Activated naive CD4-positive, alpha-beta T cell treated with anti-CD3 and anti-CD28 coated beads for 36 hours (primary cell): ENCODE results near the gene CENPF. TPM values are rescaled to one million over a fixed set of nuclear protein-coding genes. Genes with fewer than 3 reads are reported as not detected.
"Not testable (repeated sequence)": the region's sequence is repeated elsewhere in the genome, so short reads cannot be mapped to it uniquely, and the experiment has no call there.

Experiments used
- CTCF ChIA-PET: fragments of 350-600 bp; sonication (Branson Sonifier 250); formaldehyde crosslinking; loops from one replicate; lab custom pipeline; 2021; ENCODE audit warnings: antibody characterized with exemption; lab: Charles Lee
- DNase-seq: peaks from one replicate; pipeline ENCODE4 v3.0.0-alpha.2; 2020
- H3K27ac Mint-ChIP-seq: one replicate; pipeline ENCODE4 v1.8.0; 2021; ENCODE audit warnings: mild to moderate bottlenecking, mixed read lengths
- H3K27me3 Mint-ChIP-seq: one replicate; pipeline ENCODE4 v1.8.0; 2021; ENCODE audit warnings: low read depth, mixed read lengths
- H3K36me3 Mint-ChIP-seq: one replicate; pipeline ENCODE4 v1.8.0; 2021; ENCODE audit warnings: low read depth, mixed read lengths
- H3K4me1 Mint-ChIP-seq: one replicate; pipeline ENCODE4 v1.8.0; 2021; ENCODE audit warnings: low read depth, mixed read lengths
- H3K4me3 Mint-ChIP-seq: one replicate; pipeline ENCODE4 v1.8.0; 2021; ENCODE audit warnings: mild to moderate bottlenecking, moderate library complexity, mixed read lengths
- H3K9me3 Mint-ChIP-seq: one replicate; pipeline ENCODE4 v1.8.0; 2021; ENCODE audit warnings: mixed read lengths
- intact Hi-C: fragments of 100-400 bp; cut with micrococcal nuclease; formaldehyde crosslinking; loops from one replicate; pipeline ENCODE4 v1.15.1; 2023
- total RNA-seq, 2 experiments: library from RNA; stranded (reverse); gene quantifications; one replicate each; pipeline ENCODE4 v1.2.3, GENCODE V29; 2021

Gene CENPF
- total RNA-seq, 2 experiments from 2014 or later, result 116 to 128 TPM

DNA sequence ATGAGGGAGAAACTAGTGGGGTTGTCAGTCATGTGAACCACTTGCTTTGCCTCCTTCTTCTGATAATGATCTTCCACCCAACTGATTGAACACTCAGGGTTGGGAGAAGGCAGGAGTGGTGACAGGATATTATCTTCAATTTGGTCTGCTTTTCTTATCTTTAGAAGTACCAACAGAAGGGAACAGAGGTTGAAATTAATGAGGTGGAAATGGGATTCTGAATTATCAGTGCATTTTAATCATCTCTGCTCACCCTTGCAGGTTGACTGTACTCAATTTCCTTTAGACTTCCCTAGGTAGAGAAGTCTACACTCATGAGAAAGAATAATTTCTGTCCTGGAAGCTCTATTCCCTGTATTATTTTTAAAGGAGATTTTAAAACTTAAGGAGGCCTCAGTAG, 31.7 kb upstream of the CENPF start:
- DNase-seq, result no peak
- peaks cover 3% of the 10 kb centered on the region for H3K36me3 Mint-ChIP-seq
- no peak overlapping the region for H3K4me3 Mint-ChIP-seq
- H3K27me3 Mint-ChIP-seq, result peaks cover 4% of the 10 kb centered on the region
- intact Hi-C loops, result no loop called here
- peaks cover 12% of the 10 kb centered on the region for H3K9me3 Mint-ChIP-seq
- H3K4me1 Mint-ChIP-seq, result peaks cover 10% of the 10 kb centered on the region
- no peak overlapping the region for H3K27ac Mint-ChIP-seq
- CTCF ChIA-PET, result no interaction called here

GRCh38 chr1:214573386-214574318, 29.3 kb upstream of the CENPF start:
- intact Hi-C loops, result no loop called here
- Mint-ChIP-seq H3K36me3 (peaks cover 9% of the 10 kb centered on the region), H3K27ac (no peak overlapping the region), H3K27me3 (peaks cover 4% of the 10 kb centered on the region), H3K4me1 (peaks cover 5% of the 10 kb centered on the region), H3K9me3 (peaks cover 26% of the 10 kb centered on the region), H3K4me3 (no peak overlapping the region)
- CTCF ChIA-PET, result interaction anchor here (0.6 to 1.6 kb wide), 3 partner anchors 11 to 313 kb away, joined by 3 to 6 read pairs (median 5); no protein-coding TSS in a partner anchor
- no peak for DNase-seq

DNA sequence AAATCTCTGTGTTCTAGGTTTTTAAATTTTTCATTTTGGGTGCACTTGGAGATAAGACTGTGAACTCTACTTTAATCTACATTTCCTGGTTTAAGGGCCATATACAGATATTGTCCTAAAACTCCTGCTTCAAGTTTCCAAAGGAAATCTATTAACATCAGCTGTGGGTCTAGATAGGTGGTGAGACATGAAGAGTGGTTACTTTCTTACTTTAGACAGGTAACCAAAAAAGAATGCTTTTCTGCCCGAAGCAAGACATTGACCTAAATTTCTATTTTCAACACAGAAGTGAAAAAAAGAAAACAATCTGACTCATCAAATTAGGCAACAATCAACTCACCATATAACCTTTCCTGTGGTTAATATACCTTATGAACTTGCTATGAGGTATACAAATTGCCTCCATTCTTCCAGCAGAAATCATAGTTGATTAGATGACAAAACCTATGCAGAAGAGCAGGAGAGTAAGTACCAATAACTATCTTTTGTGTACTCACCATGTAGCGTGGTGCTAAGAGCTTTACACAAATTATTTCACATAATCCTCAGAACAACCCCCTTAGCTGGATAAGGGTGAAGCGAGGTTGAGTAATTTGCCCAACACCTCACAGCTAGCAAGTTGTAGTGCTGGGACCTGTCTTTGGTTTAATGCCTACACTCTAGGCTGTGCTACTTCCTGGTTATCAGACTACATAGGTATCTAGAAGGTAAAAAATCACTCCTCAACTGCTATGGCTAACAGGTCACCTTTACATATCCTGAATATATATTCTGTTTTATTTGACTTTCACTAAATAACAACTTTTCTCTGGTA, 28.2 kb upstream of the CENPF start:
- CTCF ChIA-PET, result interaction anchor here (0.6 to 1.6 kb wide), 3 partner anchors 10 to 314 kb away, joined by 3 to 6 read pairs (median 5); no protein-coding TSS in a partner anchor
- intact Hi-C loops, result no loop called here
- H3K36me3 Mint-ChIP-seq, result peaks cover 9% of the 10 kb centered on the region
- no peak overlapping the region for H3K27ac Mint-ChIP-seq
- no peak overlapping the region for H3K4me3 Mint-ChIP-seq
- H3K9me3 Mint-ChIP-seq, result peaks cover 26% of the 10 kb centered on the region
- H3K27me3 Mint-ChIP-seq, result no peaks in the 10 kb centered on the region
- peaks cover 2% of the 10 kb centered on the region for H3K4me1 Mint-ChIP-seq
- no peak for DNase-seq

DNA sequence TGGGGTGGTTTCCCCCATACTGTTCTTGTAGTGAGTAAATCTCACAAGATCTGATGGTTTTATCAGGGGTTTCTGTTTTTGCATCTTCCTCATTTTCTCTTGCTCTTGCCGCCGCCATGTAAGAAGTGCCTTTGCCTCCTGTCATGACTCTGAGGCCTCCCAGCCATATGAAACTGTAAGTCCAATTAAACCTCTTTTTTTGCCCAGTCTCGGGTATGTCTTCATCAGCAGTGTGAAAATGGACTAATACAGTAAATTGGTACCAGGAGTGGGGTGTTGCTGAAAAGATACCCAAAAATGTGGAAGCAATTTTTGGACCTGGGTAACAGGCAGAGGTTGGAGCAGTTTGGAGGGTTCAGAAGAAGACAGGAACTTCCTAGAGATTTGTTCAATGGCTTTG, 26.9 kb upstream of the CENPF start:
- H3K4me3 Mint-ChIP-seq, CTCF ChIA-PET, DNase-seq, H3K4me1 Mint-ChIP-seq, H3K27me3 Mint-ChIP-seq, intact Hi-C loops, H3K27ac Mint-ChIP-seq, H3K36me3 Mint-ChIP-seq: not testable (repeated sequence)
- H3K9me3 Mint-ChIP-seq, result peaks cover 26% of the 10 kb centered on the region

DNA sequence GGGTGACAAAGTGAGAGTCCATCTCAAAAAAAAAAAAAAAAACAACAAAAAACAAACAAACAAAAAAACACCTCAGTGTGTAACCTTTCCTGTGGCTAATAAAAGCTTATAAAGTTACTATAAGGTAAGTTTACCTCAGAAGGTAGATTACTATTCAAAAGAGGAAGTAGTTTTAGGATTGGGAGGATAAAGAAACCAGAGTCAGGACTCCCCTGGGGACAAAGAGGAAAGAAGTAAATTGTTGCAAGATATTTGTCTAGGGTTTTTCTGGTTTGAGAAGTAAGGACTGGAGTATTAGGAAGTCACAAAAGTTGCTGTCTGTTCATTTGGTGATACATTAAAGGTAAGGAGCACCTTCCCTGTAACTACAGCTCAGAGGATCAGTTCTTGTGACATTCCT, 23.8 kb upstream of the CENPF start:
- Mint-ChIP-seq H3K27ac (no peak overlapping the region), H3K27me3 (no peaks in the 10 kb centered on the region), H3K4me1 (no peaks in the 10 kb centered on the region), H3K4me3 (no peak overlapping the region), H3K36me3 (peaks cover 9% of the 10 kb centered on the region), H3K9me3 (peaks cover 26% of the 10 kb centered on the region)
- CTCF ChIA-PET, result interaction anchor here (1.3 to 1.8 kb wide), 2 partner anchors 247 to 251 kb away, joined by 3 to 5 read pairs; no protein-coding TSS in a partner anchor
- intact Hi-C loops, result no loop called here
- no peak for DNase-seq

GRCh38 chr1:214581785-214582184, 21.2 kb upstream of the CENPF start:
- no peak overlapping the region for H3K27ac Mint-ChIP-seq
- peaks cover 9% of the 10 kb centered on the region for H3K9me3 Mint-ChIP-seq
- no peak for DNase-seq
- H3K4me1 Mint-ChIP-seq, result peaks cover 2% of the 10 kb centered on the region
- H3K36me3 Mint-ChIP-seq, result peaks cover 1% of the 10 kb centered on the region
- H3K27me3 Mint-ChIP-seq, result no peaks in the 10 kb centered on the region
- no peak overlapping the region for H3K4me3 Mint-ChIP-seq
- intact Hi-C loops, result loop anchor here (10.0 kb wide), 2 partner anchors 943 to 1337 kb away; no protein-coding TSS in a partner anchor
- CTCF ChIA-PET, result interaction anchor here (0.7 to 2.2 kb wide), 6 partner anchors 16 to 320 kb away, joined by 3 to 6 read pairs (median 4); no protein-coding TSS in a partner anchor

GRCh38 chr1:214582289-214582891, 20.6 kb upstream of the CENPF start:
- Mint-ChIP-seq H3K9me3 (peaks cover 5% of the 10 kb centered on the region), H3K4me3 (no peak overlapping the region), H3K27ac (no peak overlapping the region), H3K4me1 (peaks cover 2% of the 10 kb centered on the region), H3K36me3 (no peaks in the 10 kb centered on the region), H3K27me3 (no peaks in the 10 kb centered on the region)
- CTCF ChIA-PET, result interaction anchor here (0.7 to 6.5 kb wide), 5 partner anchors 17 to 368 kb away, joined by 3 to 101 read pairs (median 4); no protein-coding TSS in a partner anchor
- intact Hi-C loops, result loop anchor here (10.0 kb wide), 2 partner anchors 942 to 1338 kb away; no protein-coding TSS in a partner anchor
- no peak for DNase-seq

DNA sequence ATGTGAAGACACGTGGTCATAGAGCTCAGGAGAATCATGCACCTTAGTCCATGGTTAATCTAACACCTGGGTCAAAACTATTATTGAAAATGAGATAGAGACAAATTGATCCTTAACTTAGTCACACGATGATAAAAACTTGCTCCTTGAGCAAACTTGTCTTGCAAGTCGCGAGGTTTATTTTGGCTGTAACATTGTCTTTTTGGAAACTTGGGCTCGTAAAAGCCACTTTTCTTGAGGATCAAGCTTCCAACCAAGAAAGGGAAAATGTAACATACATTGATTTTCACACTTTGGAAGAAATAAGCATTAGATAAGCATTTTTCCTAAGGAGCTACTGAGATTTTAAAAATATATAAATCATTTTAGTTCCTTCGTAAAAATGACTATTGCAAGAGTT, 19.9 kb upstream of the CENPF start:
- DNase-seq, result no peak
- intact Hi-C loops, result loop anchor here (10.0 kb wide), 2 partner anchors 942 to 1338 kb away; no protein-coding TSS in a partner anchor
- Mint-ChIP-seq H3K9me3 (no peaks in the 10 kb centered on the region), H3K4me1 (peaks cover 2% of the 10 kb centered on the region), H3K4me3 (no peak overlapping the region), H3K27ac (no peak overlapping the region), H3K36me3 (no peaks in the 10 kb centered on the region), H3K27me3 (no peaks in the 10 kb centered on the region)
- CTCF ChIA-PET, result interaction anchor here (0.8 to 6.5 kb wide), 5 partner anchors 26 to 369 kb away, joined by 3 to 101 read pairs (median 5); no protein-coding TSS in a partner anchor

DNA sequence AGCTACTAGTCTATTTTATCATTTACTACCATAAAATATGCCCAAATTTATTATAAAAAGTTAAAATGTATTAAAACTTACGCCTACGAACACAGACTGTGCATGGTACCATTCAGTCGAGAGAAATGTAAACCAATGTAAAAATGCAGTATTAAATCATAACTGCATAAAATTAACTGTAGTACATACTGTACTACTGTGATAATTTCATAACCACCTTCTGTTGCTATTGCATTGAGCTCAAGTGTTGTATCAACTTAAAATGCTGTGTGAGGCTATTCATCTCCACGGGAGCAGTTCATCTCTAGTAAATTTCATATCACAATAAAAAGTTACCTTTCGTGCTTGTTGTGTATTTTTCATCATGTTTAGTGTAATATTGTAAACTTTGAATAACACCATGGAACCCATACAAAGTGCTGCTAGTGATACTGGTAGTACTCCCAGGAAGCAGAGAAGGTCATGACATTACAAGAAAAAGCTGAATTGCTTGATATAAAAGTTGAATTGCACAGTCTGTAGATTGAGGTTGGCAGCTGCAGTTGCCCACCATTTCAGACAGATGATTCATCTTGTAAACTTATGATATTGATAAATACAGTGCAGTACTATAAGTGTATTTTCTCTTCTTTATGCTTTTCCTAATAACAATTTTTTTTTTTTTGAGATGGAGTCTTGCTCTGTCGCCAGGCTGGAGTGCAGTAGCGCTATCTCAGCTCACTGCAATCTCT, 19.0 kb upstream of the CENPF start:
- no peak for DNase-seq
- Mint-ChIP-seq H3K4me3 (no peak overlapping the region), H3K27me3 (no peaks in the 10 kb centered on the region), H3K36me3 (no peaks in the 10 kb centered on the region), H3K27ac (no peak overlapping the region), H3K9me3 (no peaks in the 10 kb centered on the region), H3K4me1 (peaks cover 2% of the 10 kb centered on the region)
- CTCF ChIA-PET, result interaction anchor here (0.7 to 6.5 kb wide), 16 partner anchors 10 to 371 kb away, joined by 3 to 101 read pairs (median 4); no protein-coding TSS in a partner anchor
- intact Hi-C loops, result loop anchor here (10.0 kb wide), 2 partner anchors 941 to 1339 kb away; no protein-coding TSS in a partner anchor

DNA sequence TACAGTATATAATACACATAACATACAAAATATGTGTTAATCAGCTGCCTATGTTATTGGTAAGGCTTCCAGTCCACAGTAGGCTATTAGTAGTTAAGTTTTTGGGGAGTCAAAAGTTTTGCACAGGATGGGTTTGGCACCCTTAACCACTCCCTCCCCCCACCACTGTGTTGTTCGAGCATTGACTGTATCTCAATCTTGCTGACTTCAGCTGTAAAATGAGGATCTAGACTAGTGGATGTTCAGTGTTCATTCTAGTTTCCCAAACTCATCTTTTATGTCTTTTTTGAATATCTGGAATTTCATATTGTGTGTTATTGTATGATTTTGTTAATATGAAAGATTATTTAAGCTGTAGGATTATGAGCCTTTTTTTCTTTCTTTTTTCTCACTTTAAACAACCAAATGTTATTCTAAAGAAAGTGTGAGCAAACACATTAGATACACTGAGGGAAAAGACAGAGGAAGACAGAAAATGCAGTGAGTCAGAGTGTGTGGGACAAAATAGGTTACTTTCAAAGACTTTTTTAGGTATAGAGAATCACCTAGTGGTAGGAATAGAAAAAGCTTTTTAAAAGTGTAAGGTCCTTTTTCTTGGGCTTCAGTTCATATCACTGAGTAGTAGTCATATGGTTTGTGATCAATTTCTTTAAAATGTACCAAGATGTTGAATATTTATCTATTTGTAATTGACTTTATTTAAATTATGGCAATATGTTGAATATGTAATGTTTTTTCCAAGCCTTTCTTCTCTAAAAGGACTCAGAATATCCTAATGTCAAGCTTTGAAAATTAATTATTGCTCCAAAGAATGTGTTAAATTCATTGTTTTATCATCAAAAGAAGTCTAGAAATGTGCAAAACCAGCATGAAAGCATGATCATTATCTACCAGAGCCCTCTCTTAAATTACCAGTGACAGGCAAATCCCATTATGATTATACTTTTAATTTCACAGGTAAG, 17.9 kb upstream of the CENPF start:
- Mint-ChIP-seq H3K4me1 (peaks cover 2% of the 10 kb centered on the region), H3K4me3 (no peak overlapping the region), H3K27ac (no peak overlapping the region), H3K27me3 (no peaks in the 10 kb centered on the region), H3K9me3 (no peaks in the 10 kb centered on the region), H3K36me3 (no peaks in the 10 kb centered on the region)
- CTCF ChIA-PET, result interaction anchor here (0.8 to 6.5 kb wide), 22 partner anchors 9 to 372 kb away, joined by 3 to 101 read pairs (median 4); partner anchors contain the start of gene CENPF
- intact Hi-C loops, result loop anchor here (1.0 to 10.0 kb wide), 7 partner anchors 146 to 1340 kb away; no protein-coding TSS in a partner anchor
- no peak for DNase-seq
